GM21786 (cell line): ENCODE results near the gene STAU1.
"Not testable (repeated sequence)": the region's sequence is repeated elsewhere in the genome, so short reads cannot be mapped to it uniquely, and the experiment has no call there.

Experiments
- ATAC-seq: cut with Tn5 transposase; IDR thresholded peaks from one replicate; pipeline ENCODE4 v1.9.1; 2021; ENCODE audit not compliant: unreplicated experiment

STAU1 gene

GRCh38 chr20:49132995-49133478 is 55.1 kb downstream of the STAU1 start:
- ATAC-seq = no peak

GRCh38 chr20:49123982-49124381 is 64.2 kb downstream of the STAU1 start:
- ATAC-seq = no peak

GRCh38 chr20:49122920-49123319 is 65.2 kb downstream of the STAU1 start:
- no peak for ATAC-seq

GRCh38 chr20:49119988-49120387 is 68.1 kb downstream of the STAU1 start:
- no peak for ATAC-seq

GRCh38 chr20:49118307-49118706 is 69.8 kb downstream of the STAU1 start:
- no peak for ATAC-seq

GRCh38 chr20:49115564-49115963 is 72.6 kb downstream of the STAU1 start:
- no peak for ATAC-seq

- ATAC-seq = no peak
These were observed 75.4 kb downstream of the STAU1 start for GRCh38 chr20:49112596-49113274.

- no peak for ATAC-seq
These were observed 77.1 kb downstream of the STAU1 start for GRCh38 chr20:49110767-49111694.

GRCh38 chr20:49106328-49106727 is 81.8 kb downstream of the STAU1 start:
- ATAC-seq = no peak

- not testable (repeated sequence) for ATAC-seq
These were observed 83.1 kb downstream of the STAU1 start for GRCh38 chr20:49104979-49105547.

- ATAC-seq = no peak
These were observed 83.8 kb downstream of the STAU1 start for GRCh38 chr20:49104365-49104648.

GRCh38 chr20:49103647-49104364 is 84.3 kb downstream of the STAU1 start:
- ATAC-seq = no peak

- ATAC-seq = no peak
These were observed 85.1 kb downstream of the STAU1 start for GRCh38 chr20:49103019-49103418.

GRCh38 chr20:49100972-49101371 is 87.2 kb downstream of the STAU1 start:
- no peak for ATAC-seq

GRCh38 chr20:49100292-49100691 is 87.8 kb downstream of the STAU1 start:
- not testable (repeated sequence) for ATAC-seq

GRCh38 chr20:49099011-49099410 is 89.1 kb downstream of the STAU1 start:
- no peak for ATAC-seq

- no peak for ATAC-seq
These were observed 90.0 kb downstream of the STAU1 start for GRCh38 chr20:49098136-49098535.

- ATAC-seq = no peak
These were observed 91.0 kb downstream of the STAU1 start for GRCh38 chr20:49097159-49097558.

- no peak for ATAC-seq
These were observed 91.9 kb downstream of the STAU1 start for GRCh38 chr20:49096203-49096730.

- ATAC-seq = no peak
These were observed 96.4 kb downstream of the STAU1 start for GRCh38 chr20:49091762-49092161.

GRCh38 chr20:49091104-49091503 is 97.0 kb downstream of the STAU1 start:
- no peak for ATAC-seq
